ENCODE results near the gene EP400. TPM values are rescaled to one million over a fixed set of nuclear protein-coding genes. Genes with fewer than 3 reads are reported as not detected.

The EP400 gene
- total RNA-seq, 4 donors from 2014 or later, result 12.6 to 28.0 (median 22.8) TPM

- Histone ChIP-seq H3K36me3 (peaks cover 0 to 98% of the 10 kb centered on the region in 2 donors), H3K9me3 (peaks cover 0 to 9% (median 0%) of the 10 kb centered on the region in 3 donors), H3K4me1 (no peaks in the 10 kb centered on the region), H3K27me3 (no peaks in the 10 kb centered on the region), H3K27ac (no peak overlapping the region), H3K4me3 (no peak overlapping the region)
- TF ChIP-seq POLR2A (IDR thresholded peaks at IDR 0.05) (no peak), POLR2AphosphoS5 (IDR thresholded peaks at IDR 0.05) (no peak), EP300 (IDR thresholded peaks at IDR 0.05) (no peak)
- WGBS, 2 donors (ENCODE audit: low coverage in 1 of 2), result 83 to 98% methylated on average over 4 to 11 of the region's 12 CpGs
- no peak for ATAC-seq
Observed at GRCh38 chr12:132123970-132124765, 174.4 kb downstream of the EP400 start.

GRCh38 chr12:132124766-132125425 is 175.2 kb downstream of the EP400 start:
- ATAC-seq, result no peak
- no peaks in the 10 kb centered on the region for H3K4me1 ChIP-seq
- TF ChIP-seq POLR2A (IDR thresholded peaks at IDR 0.05), result no peak
- no peak for TF ChIP-seq CTCF (IDR thresholded peaks at IDR 0.05)
- TF ChIP-seq POLR2AphosphoS5 (IDR thresholded peaks at IDR 0.05), result no peak
- no peak for TF ChIP-seq EP300 (IDR thresholded peaks at IDR 0.05)
- peaks cover 0 to 9% (median 0%) of the 10 kb centered on the region in 3 donors for H3K9me3 ChIP-seq
- H3K4me3 ChIP-seq, result no peak overlapping the region
- H3K27ac ChIP-seq, result no peak overlapping the region
- 86% methylated on average over 19 of the region's 19 CpGs; no CpG with 5 or more reads in 1 of the 2 donors for WGBS, 2 donors (ENCODE audit: low coverage in 1 of 2)
- H3K27me3 ChIP-seq, result no peaks in the 10 kb centered on the region
- peaks cover 0 to 99% of the 10 kb centered on the region in 2 donors for H3K36me3 ChIP-seq

DNA sequence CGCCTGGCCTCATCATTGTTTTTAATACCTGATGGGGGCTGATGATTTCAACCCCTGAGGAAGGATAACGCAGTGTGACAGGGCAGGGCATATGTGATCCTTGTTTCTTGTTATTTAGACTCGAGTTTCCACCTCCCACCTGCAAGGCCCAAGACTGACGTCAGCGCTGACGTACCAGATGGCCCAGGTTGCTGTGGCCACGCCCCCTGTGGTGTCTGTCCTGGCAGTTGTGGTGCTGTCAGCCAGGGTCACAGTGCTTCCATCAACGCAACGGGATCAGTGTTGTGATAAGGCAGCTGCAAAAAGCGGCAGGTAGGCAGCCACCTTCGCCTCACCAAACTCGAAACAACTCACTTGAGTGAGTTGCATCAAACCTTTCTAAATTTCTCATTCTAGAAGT is 176.0 kb downstream of the EP400 start:
- no peaks in the 10 kb centered on the region for H3K27me3 ChIP-seq
- peaks cover 0 to 9% (median 0%) of the 10 kb centered on the region in 3 donors for H3K9me3 ChIP-seq
- H3K4me1 ChIP-seq, result no peaks in the 10 kb centered on the region
- no peak for TF ChIP-seq POLR2A (IDR thresholded peaks at IDR 0.05)
- no peak for TF ChIP-seq EP300 (IDR thresholded peaks at IDR 0.05)
- TF ChIP-seq POLR2AphosphoS5 (IDR thresholded peaks at IDR 0.05), result no peak
- TF ChIP-seq CTCF (IDR thresholded peaks at IDR 0.05), result no peak
- peaks cover 0 to 90% of the 10 kb centered on the region in 2 donors for H3K36me3 ChIP-seq
- WGBS, 2 donors (ENCODE audit: low coverage in 1 of 2), result 91% methylated on average over 10 to 11 of the region's 12 CpGs
- H3K4me3 ChIP-seq, result no peak overlapping the region
- no peak for ATAC-seq
- H3K27ac ChIP-seq, result no peak overlapping the region

DNA sequence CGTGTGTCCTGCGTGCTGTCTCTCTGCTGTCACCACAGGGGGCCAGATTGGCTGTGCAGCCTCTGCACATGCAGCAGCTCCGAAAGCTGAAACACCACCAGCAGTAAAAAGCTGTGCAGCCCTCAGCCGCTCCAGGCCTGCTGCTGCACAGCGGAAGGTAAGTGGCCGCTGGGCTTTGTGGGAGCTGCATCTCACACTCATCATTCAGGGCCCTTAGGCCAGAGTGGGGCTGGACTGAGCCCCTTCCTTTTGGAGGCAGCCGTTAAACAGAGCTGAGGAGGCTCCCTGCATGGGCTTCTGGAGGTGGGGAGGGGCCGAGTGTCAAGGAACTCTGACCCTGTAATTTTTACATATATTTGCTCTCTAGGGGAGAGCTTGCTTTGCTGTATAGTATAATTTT is 177.3 kb downstream of the EP400 start:
- no peak overlapping the region for H3K4me3 ChIP-seq
- no peak overlapping the region for H3K27ac ChIP-seq
- no peaks in the 10 kb centered on the region for H3K27me3 ChIP-seq
- no peak for ATAC-seq
- WGBS, 2 donors (ENCODE audit: low coverage in 1 of 2), result 90 to 100% methylated on average over 2 to 3 of the region's 8 CpGs
- H3K4me1 ChIP-seq, result no peaks in the 10 kb centered on the region
- peaks cover 0 to 77% of the 10 kb centered on the region in 2 donors for H3K36me3 ChIP-seq
- peaks cover 0 to 9% (median 0%) of the 10 kb centered on the region in 3 donors for H3K9me3 ChIP-seq
- TF ChIP-seq CTCF (IDR thresholded peaks at IDR 0.05), result no peak
- TF ChIP-seq POLR2A (IDR thresholded peaks at IDR 0.05), result no peak
- TF ChIP-seq POLR2AphosphoS5 (IDR thresholded peaks at IDR 0.05), result no peak
- no peak for TF ChIP-seq EP300 (IDR thresholded peaks at IDR 0.05)

- Histone ChIP-seq H3K4me3 (no peak overlapping the region), H3K9me3 (peaks cover 0 to 9% (median 0%) of the 10 kb centered on the region in 3 donors), H3K27me3 (no peaks in the 10 kb centered on the region), H3K27ac (no peak overlapping the region), H3K36me3 (peaks cover 0 to 58% of the 10 kb centered on the region in 2 donors), H3K4me1 (no peaks in the 10 kb centered on the region)
- 100% methylated on average over 3 of the region's 3 CpGs; no CpG with 5 or more reads in 1 of the 2 donors for WGBS, 2 donors (ENCODE audit: low coverage in 1 of 2)
- TF ChIP-seq POLR2AphosphoS5 (IDR thresholded peaks at IDR 0.05) (no peak), CTCF (IDR thresholded peaks at IDR 0.05) (no peak), POLR2A (IDR thresholded peaks at IDR 0.05) (no peak), EP300 (IDR thresholded peaks at IDR 0.05) (no peak)
- no peak for ATAC-seq
Observed at GRCh38 chr12:132129007-132129406, 179.3 kb downstream of the EP400 start.

All from gastroesophageal sphincter (tissue), 4 donors.